Panc1 (cell line): Measurements from ENCODE around the gene ARHGAP23. TPM values are rescaled to one million over a fixed set of nuclear protein-coding genes. Genes with fewer than 3 reads are reported as not detected.

Experiments used
- ATAC-seq: fragments of 200-7000 bp; cut with Tn5 transposase; 2 replicates; pipeline ENCODE4 v1.9.1; 2020; ENCODE audit warnings: mild to moderate bottlenecking, moderate library complexity
- BruUV-seq: library from RNA; stranded (reverse); fragments of 400-500 nt; replicated peaks from 2 replicates; lab custom pipeline; 2021; lab: Mats Ljungman, UMichigan
- CTCF ChIA-PET: fragments of 300-600 bp; sonication (Branson Sonifier 250); formaldehyde crosslinking; loops from one replicate; lab custom pipeline; 2022; ENCODE audit warnings: antibody characterized with exemption; lab: Charles Lee
- POLR2A ChIA-PET: fragments of 300-600 bp; sonication (Branson Sonifier 250); formaldehyde crosslinking; loops from one replicate; lab custom pipeline; 2022; ENCODE audit warnings: antibody characterized with exemption; lab: Charles Lee
- DNase-seq: peaks from one replicate; pipeline ENCODE4 v3.0.0-alpha.2; 2010; ENCODE audit warnings: low read depth, low spot score
- H3K27ac ChIP-seq: 2 replicates; pipeline ENCODE4 v1.5.1; 2011; ENCODE audit warnings: mild to moderate bottlenecking, low read length, inconsistent platforms
- H3K27me3 ChIP-seq: fragments of 200-500 bp; sonication (Bioruptor generic); 2 replicates; pipeline ENCODE4 v1.6.0; 2014; ENCODE audit warnings: low read length, inconsistent platforms; ENCODE audit not compliant: control insufficient read depth, insufficient read depth
- H3K36me3 ChIP-seq: fragments of 200-500 bp; sonication (Bioruptor generic); 2 replicates; pipeline ENCODE4 v1.5.1; 2014; ENCODE audit warnings: inconsistent platforms, mild to moderate bottlenecking, low read length, moderate library complexity; ENCODE audit not compliant: control insufficient read depth, insufficient read depth
- H3K4me1 ChIP-seq: 2 replicates; pipeline ENCODE4 v1.5.1; 2011; ENCODE audit warnings: inconsistent platforms, mild to moderate bottlenecking, low read length, moderate library complexity; ENCODE audit not compliant: control insufficient read depth, insufficient read depth
- H3K4me3 ChIP-seq, 2 experiments: 2 replicates each; pipeline ENCODE4 v1.5.1; 2011 to 2012; ENCODE audit warnings: low read depth in 2 of 2, low read length in 2 of 2, mild to moderate bottlenecking in 2 of 2, inconsistent platforms in 1 of 2, moderate library complexity in 1 of 2
- H3K9me3 ChIP-seq: fragments of 200-500 bp; sonication (Bioruptor generic); 2 replicates; pipeline ENCODE4 v1.5.1; 2014; ENCODE audit warnings: low read depth, mild to moderate bottlenecking, inconsistent platforms, low read length, moderate library complexity; ENCODE audit not compliant: control insufficient read depth, insufficient read depth
- CTCF ChIP-seq: fragments of 450-650 bp; IDR thresholded peaks from 2 replicates; pipeline ENCODE4 v1.5.1; 2017; ENCODE audit warnings: mild to moderate bottlenecking
- POLR2AphosphoS5 ChIP-seq: IDR thresholded peaks from 2 replicates; pipeline ENCODE4 v1.6.1; 2012; ENCODE audit warnings: mild to moderate bottlenecking, low read depth, low read length, moderate library complexity
- REST ChIP-seq, 2 experiments: IDR thresholded peaks; 2 replicates each; pipeline ENCODE4 v1.6.1; 2011 to 2012; ENCODE audit warnings: low read depth in 2 of 2, control low read depth in 1 of 2, low read length in 1 of 2, mild to moderate bottlenecking in 1 of 2, moderate library complexity in 1 of 2; ENCODE audit not compliant: insufficient read depth in 1 of 2
- SIN3A ChIP-seq: IDR thresholded peaks from 2 replicates; pipeline ENCODE4 v1.6.1; 2012; ENCODE audit warnings: low read depth, mild to moderate bottlenecking, low read length, moderate library complexity, borderline replicate concordance; ENCODE audit not compliant: insufficient read depth
- TCF7L2 ChIP-seq: IDR thresholded peaks from 2 replicates; pipeline ENCODE4 v1.6.1; 2011; ENCODE audit warnings: mild to moderate bottlenecking, low read depth, low read length, inconsistent platforms
- in situ Hi-C: cut with HindIII; loops from 2 replicates; pipeline ENCODE4 v1.10.0; 2016; ENCODE audit warnings: low sequenced_read_pairs, low pct_unique_long_range_greater_than_20kb
- intact Hi-C: fragments of 100-400 bp; cut with micrococcal nuclease; formaldehyde crosslinking; loops from one replicate; pipeline ENCODE4 v1.10.0; 2022; ENCODE audit not compliant: unreplicated experiment
- total RNA-seq: library from RNA; stranded (reverse); gene quantifications from one replicate; pipeline ENCODE4 v1.2.1, GENCODE V29; 2021; ENCODE audit not compliant: unreplicated experiment

The ARHGAP23 gene
- total RNA-seq, 1 experiment from 2014 or later, result 33.0 TPM

GRCh38 chr17:38397227-38397626 lies 31.0 kb upstream of the ARHGAP23 start:
- Histone ChIP-seq H3K4me1 (no peaks in the 10 kb centered on the region; the same call in 1 of the 2 replicates), H3K36me3 (no peaks in the 10 kb centered on the region), H3K9me3 (no peaks in the 10 kb centered on the region), H3K27ac (no peak overlapping the region), H3K27me3 (no peaks in the 10 kb centered on the region), H3K4me3 (no peak overlapping the region)
- in situ Hi-C loops, result no loop called here
- CTCF ChIA-PET, result no interaction called here
- intact Hi-C loops, result no loop called here
- TF ChIP-seq TCF7L2, result no peak
- TF ChIP-seq SIN3A, result no peak
- TF ChIP-seq POLR2AphosphoS5, result no peak
- no peak for TF ChIP-seq REST (IDR thresholded peaks at IDR 0.05; ENCODE audit: insufficient read depth in 1 of 2, low read depth in 2 of 2, low read length in 1 of 2)
- TF ChIP-seq CTCF, result no peak
- DNase-seq (no peak), ATAC-seq (no peak)
- POLR2A ChIA-PET, result interaction anchor here (0.6 kb wide), 1 partner anchor 289 kb away, joined by 3 read pairs; no protein-coding TSS in a partner anchor
- BruUV-seq, result no TSS peak

- no peak for DNase-seq
- no peaks in the 10 kb centered on the region for H3K36me3 ChIP-seq
- H3K9me3 ChIP-seq, result no peaks in the 10 kb centered on the region
- no peak overlapping the region for H3K27ac ChIP-seq
- in situ Hi-C loops (no loop called here), intact Hi-C loops (no loop called here)
- no peak for TF ChIP-seq CTCF
- no peak for TF ChIP-seq REST (IDR thresholded peaks at IDR 0.05; ENCODE audit: insufficient read depth in 1 of 2, low read depth in 2 of 2, low read length in 1 of 2)
- TF ChIP-seq TCF7L2, result no peak
- TF ChIP-seq SIN3A, result no peak
- TF ChIP-seq POLR2AphosphoS5, result no peak
- no TSS peak for BruUV-seq
- ATAC-seq, result no peak
- POLR2A ChIA-PET, result no interaction called here
- no peak overlapping the region for H3K4me3 ChIP-seq
- CTCF ChIA-PET, result no interaction called here
- H3K27me3 ChIP-seq, result no peaks in the 10 kb centered on the region
- no peaks in the 10 kb centered on the region; the same call in 1 of the 2 replicates for H3K4me1 ChIP-seq
Observed at GRCh38 chr17:38400286-38400685, 28.0 kb upstream of the ARHGAP23 start.
